NCI-H526 (cell line): ENCODE measurements around the gene SLC27A1.
"Not testable (repeated sequence)": the region's sequence is repeated elsewhere in the genome, so short reads cannot be mapped to it uniquely, and the experiment has no call there.

Source experiments
- DNase-seq, 2 experiments: peaks; one replicate each; lab custom pipeline; 2025; lab: John Stamatoyannopoulos, UW

The SLC27A1 gene

GRCh38 chr19:17510220-17510993, 40.1 kb downstream of the SLC27A1 start:
- DNase-seq, result no peak

- peak in 1 of 2 experiments; percentile 72 for DNase-seq
Measured at GRCh38 chr19:17511724-17512573, 41.6 kb downstream of the SLC27A1 start.

GRCh38 chr19:17512574-17512939, 42.2 kb downstream of the SLC27A1 start:
- no peak for DNase-seq

- DNase-seq, result no peak
Measured at GRCh38 chr19:17515408-17516149, 45.3 kb downstream of the SLC27A1 start.

- no peak for DNase-seq
Measured at GRCh38 chr19:17517898-17518297, 47.6 kb downstream of the SLC27A1 start.

GRCh38 chr19:17518654-17519053, 48.3 kb downstream of the SLC27A1 start:
- DNase-seq, result not testable (repeated sequence)

GRCh38 chr19:17519967-17520366, 49.6 kb downstream of the SLC27A1 start:
- DNase-seq, result no peak

GRCh38 chr19:17520865-17521264, 50.5 kb downstream of the SLC27A1 start:
- no peak for DNase-seq

GRCh38 chr19:17522988-17523872, 52.9 kb downstream of the SLC27A1 start:
- DNase-seq, result no peak

- DNase-seq, result no peak
Measured at GRCh38 chr19:17524651-17525050, 54.3 kb downstream of the SLC27A1 start.

GRCh38 chr19:17525141-17525540, 54.8 kb downstream of the SLC27A1 start:
- DNase-seq, result no peak

GRCh38 chr19:17526922-17527321, 56.6 kb downstream of the SLC27A1 start:
- no peak for DNase-seq

- no peak for DNase-seq
Measured at GRCh38 chr19:17527326-17527725, 57.0 kb downstream of the SLC27A1 start.

- no peak for DNase-seq
Measured at GRCh38 chr19:17528610-17529009, 58.3 kb downstream of the SLC27A1 start.

- no peak for DNase-seq
Measured at GRCh38 chr19:17529239-17530158, 59.2 kb downstream of the SLC27A1 start.

- no peak for DNase-seq
Measured at GRCh38 chr19:17530586-17530985, 60.3 kb downstream of the SLC27A1 start.

GRCh38 chr19:17532116-17532515, 61.8 kb downstream of the SLC27A1 start:
- no peak for DNase-seq

GRCh38 chr19:17532557-17532956, 62.2 kb downstream of the SLC27A1 start:
- DNase-seq, result no peak

GRCh38 chr19:17534767-17535166, 64.4 kb downstream of the SLC27A1 start:
- DNase-seq, result no peak

- DNase-seq, result no peak
Measured at GRCh38 chr19:17536955-17537354, 66.6 kb downstream of the SLC27A1 start.
